ENCODE data around the gene WWC2.

DNA sequence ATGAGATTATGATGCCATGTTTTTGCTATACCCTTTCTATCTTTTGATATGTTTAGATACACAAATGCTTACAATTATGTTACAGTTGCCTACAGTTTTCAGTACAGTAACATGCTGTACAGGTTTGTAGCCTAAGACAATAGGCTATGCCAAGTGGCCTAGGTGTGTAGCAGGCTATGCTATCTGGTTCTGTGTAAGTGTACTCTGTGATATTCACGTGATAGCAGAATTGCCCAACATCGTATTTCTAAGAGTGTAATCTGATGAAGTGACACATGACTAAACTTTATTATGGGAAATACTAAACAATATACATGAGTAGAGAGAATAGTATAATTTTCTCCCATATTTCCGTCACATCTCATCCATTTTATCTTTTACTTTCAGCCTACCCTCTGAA lies 124.0 kb downstream of the WWC2 start:
- TF ChIP-seq, protein P1, sequence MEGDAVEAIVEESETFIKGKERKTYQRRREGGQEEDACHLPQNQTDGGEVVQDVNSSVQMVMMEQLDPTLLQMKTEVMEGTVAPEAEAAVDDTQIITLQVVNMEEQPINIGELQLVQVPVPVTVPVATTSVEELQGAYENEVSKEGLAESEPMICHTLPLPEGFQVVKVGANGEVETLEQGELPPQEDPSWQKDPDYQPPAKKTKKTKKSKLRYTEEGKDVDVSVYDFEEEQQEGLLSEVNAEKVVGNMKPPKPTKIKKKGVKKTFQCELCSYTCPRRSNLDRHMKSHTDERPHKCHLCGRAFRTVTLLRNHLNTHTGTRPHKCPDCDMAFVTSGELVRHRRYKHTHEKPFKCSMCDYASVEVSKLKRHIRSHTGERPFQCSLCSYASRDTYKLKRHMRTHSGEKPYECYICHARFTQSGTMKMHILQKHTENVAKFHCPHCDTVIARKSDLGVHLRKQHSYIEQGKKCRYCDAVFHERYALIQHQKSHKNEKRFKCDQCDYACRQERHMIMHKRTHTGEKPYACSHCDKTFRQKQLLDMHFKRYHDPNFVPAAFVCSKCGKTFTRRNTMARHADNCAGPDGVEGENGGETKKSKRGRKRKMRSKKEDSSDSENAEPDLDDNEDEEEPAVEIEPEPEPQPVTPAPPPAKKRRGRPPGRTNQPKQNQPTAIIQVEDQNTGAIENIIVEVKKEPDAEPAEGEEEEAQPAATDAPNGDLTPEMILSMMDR (IDR thresholded peaks at IDR 0.05 in 4 of 5, conservative IDR thresholded peaks at IDR 0.05 in 1 of 5) = no peak
- TF ChIP-seq POLR2A (IDR thresholded peaks at IDR 0.05) = no peak

All from gastrocnemius medialis (tissue), 4 donors.